Measurements from ENCODE around the gene AKAP13.
"Not testable (repeated sequence)": the region's sequence is repeated elsewhere in the genome, so short reads cannot be mapped to it uniquely, and the experiment has no call there.

Gene AKAP13

DNA sequence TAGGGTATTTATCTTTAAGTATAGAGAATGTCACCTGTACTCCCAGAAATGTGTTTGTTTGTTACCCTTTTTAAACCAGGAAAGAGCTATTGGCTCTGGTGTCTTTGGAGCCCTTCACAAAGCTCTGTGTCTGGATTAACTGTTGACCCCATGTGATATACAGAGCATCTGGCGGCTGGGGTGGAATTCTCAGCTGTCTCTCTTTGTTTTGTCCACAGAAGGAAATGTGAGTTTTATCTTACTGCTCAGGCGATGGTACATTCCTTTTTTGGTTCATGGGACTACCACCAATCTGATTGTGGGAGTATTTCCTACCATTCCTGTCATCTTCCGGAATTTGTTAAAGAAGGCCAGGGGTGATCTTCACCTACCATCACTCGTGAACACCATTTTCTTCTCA, 120.3 kb downstream of the AKAP13 start:
- no peak for DNase-seq (ENCODE audit: low spot score)

DNA sequence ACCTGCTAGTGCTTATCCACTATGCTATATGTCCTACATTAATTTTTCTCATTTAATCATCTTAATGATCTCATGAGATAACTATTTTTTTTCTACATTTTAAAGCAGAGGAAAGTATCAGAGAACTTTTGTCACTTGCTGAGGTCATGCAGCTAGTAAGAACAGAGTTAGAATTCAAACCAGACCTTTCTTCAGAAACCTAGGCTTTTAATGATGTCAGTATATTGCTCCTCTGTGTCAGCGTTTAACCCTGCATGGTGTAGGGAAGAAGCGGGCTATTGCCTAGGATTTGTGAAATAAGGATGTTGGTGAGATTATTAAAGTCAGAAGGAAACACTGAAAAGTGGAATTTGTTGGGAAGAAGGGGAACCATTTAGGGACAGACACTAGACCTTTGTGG, 121.2 kb downstream of the AKAP13 start:
- no peak for DNase-seq (ENCODE audit: low spot score)

DNA sequence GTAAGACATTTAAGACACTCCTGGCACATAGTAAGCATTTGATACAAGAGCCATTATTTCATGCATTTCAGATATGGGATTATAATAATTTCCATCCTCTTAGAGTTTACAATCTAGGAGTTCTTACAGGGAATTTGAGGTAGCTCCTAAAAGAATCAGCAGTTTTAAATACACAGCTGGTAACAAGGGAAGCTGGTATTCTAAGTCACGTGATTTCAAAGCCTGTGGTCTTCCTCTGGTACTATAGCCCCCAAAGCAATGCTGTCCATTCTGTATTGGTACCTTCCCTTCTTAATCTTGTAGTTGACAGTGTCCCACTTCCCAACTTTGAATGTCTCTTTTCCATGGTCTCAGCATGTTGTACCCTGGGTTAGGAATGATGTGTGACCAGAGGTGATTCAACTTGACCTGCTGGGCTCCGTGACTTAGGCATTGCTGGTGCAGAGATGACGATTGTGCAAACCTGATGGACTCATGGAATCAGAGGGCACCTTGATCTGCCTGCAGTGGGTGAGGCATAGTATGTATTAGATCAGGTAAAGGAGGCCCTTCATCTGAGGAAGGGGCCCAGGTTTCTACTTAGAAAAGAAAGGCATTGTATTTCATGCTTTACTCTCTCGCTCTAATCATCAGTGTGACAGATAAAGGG, 122.9 kb downstream of the AKAP13 start:
- no peak for DNase-seq (ENCODE audit: low spot score)

DNA sequence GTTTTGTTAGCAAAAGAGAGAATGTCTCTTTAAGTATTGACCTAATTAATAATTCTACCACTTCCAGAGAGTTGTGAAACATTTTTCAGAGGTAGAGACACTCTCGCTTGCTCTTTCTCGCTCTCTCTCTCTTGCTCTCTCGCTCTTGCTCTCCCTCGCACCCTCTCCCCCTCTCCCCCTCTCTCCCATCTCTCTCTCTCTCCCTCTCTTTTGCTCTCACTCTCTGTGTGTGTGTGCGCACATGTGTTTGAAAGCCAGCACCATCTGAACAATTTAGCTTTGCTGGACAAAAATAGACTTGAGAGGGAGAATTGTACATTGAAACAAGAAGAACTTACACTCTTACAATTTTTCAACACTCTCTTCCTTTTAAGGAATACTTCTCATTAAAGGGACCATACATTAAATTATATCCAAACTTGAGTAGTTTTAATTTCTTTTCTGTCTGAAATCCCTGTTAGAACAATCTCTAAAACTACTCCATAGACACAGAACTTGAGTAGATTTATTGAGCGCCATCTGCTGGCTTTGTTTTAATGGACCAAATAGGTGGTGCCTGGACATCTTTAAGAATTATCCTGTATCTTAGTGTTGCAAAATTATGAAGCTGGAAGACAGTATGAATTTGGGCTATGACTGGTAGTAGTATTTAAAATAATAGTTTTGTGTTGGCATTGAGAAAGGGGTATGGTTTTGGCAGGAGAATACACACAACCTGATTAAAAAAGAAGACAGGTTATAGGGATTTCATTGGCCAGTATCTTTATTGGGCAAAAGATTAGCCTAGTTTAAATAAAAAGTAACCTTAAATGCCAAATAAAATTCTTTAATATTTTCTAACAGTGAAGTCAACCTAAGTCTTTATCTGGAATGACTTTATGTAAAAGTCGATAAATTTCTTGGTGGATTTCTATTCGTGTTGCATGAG, 124.6 kb downstream of the AKAP13 start:
- peak; percentile 42 for DNase-seq (ENCODE audit: low spot score)

DNA sequence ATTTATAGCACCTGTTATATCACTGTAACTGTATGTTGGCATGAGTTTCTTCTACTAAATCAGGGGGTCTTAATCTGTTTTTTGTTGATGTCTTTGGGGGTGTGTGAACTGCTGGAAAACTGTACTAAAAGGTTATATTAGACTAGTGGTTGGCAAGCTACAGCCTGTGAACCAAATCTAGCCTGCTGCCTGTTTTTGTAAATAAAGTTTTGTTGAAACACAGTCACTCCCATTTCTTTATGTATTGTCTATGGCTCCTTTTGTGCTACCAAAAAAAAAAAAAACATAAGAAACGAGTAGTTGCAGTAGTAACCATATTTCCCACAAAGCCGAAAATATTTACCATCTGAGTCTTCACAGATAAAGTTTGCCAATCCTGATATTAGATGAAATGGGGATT, 126.7 kb downstream of the AKAP13 start:
- DNase-seq (ENCODE audit: low spot score): no peak

DNA sequence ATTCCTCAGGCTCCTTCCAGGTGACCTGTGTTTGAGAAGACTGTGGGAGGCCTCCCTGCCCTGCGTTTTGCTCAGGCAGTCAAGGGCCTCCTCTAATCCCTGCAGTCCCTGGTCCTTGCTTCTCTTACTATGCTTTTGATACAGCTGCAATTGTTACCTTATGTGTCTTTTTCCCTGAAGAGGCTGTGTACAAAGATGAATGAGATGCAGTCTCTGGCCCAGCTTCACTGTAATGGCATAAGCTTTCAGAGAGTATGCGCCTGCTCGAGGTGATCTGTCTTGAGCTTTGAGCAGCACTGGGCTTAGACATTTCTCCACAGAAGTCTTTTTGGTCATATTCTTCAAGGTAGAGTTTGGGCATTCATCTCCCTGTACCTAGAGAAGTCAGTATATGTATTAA, 129.6 kb downstream of the AKAP13 start:
- DNase-seq (ENCODE audit: low spot score): no peak

DNA sequence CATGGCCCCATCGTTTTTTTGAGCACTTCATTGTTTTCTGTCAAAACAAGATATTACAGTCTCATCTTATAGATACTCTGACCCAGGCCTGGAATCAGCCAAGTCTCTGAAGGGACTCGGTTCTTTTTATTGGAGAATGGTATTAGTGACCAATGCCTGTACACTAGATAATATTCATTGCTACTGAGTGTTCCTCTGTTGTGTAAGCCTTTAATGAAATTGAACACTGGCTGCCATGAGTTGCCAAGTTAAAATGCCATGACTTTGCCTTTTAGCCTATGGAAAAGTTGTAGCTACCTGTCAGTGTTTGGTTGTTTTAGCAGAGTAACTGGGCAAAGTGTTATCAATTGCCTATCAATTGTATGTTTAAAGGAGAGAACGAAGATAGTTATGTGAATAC, 134.0 kb downstream of the AKAP13 start:
- DNase-seq (ENCODE audit: low spot score): no peak

DNA sequence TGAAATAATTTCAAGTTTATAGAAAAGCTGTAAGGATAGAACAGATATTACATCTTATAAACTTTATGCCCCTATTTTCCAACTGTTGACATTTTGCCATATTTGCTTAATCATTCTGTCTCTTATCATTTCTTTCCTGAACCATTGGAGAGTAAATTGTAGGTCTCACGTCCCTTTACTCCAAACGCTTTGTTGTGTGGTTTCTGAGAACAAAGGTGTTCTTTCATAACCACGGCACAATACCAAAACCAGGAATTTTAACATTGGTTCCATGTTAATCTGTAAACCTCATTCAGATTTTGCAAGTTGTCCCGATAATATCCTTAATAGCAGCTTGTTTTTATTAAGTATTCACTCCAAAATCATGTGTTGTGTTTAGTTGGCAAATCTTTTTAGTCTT, 134.8 kb downstream of the AKAP13 start:
- peak; percentile 66 for DNase-seq (ENCODE audit: low spot score)

DNA sequence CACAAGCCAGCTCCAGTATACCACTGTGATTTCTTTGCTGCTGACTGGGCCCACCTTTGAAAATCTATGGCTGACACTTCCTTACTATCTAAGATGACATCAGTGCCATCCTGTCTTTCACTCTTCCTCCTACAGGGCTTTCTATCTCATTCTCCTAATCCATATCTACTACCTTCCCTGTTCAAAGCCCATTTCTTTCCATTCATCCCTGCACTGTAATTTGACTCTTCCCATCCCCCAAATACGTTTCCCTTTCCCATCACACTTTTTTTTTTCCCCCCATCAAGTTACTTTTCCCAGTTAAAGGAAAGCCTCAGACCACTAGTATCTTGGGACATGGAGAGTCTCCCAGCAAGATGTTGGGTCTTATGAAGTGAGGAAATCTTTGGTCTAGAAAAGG, 136.7 kb downstream of the AKAP13 start:
- no peak for DNase-seq (ENCODE audit: low spot score)

DNA sequence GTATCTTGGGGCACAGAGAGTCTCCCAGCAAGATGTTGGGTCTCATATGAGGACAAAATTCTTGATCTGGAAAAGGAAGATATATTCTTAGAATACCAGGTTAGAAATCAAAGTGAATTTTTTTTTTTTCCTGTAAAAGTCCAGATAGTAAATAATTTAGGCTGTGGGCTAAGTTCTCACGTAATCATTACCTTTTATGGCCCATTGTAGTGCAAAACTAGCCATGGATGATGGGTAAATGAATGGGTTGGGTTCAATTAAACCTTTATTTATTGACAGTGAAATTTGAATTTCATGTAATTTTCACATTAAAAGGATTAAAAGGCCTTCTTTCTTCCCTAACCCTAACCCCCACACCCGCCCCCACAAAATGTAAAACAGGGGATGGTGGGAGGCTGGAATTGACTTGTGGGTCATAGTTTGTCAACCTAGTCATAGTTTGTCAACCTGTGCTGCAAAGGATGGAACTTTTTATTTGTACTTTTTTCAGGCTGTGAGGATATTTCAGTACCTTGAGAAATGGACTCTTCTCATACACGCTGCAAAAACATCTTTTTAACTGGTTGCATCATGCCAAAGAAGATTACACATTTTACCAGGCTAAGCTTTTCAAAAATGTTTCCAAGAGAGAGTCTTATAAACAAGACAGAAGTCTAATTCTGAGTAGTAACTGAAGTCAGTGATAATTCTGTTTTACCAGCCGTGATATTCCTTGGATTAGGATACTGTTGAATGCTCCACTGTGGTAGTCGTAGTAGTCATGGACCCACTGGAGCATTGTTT, 138.8 kb downstream of the AKAP13 start:
- DNase-seq (ENCODE audit: low spot score): no peak

DNA sequence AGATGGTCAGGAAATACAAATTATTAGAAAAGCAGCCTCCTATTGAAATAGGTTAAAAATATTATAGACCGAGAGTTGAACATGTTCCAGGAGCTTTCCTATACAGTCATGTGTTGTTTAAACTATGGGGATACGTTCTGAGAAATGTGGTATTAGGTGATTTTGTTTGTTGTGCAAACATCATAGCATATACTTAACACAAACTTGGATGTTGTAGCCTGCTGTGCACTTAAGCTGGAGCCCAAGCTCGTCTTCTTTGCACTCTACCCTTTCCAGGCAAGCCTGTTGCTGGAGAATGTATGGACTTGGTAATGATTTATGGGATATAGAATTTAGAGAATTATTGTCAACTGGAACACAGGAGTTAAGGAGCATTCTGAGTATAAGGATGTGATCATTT, 140.2 kb downstream of the AKAP13 start:
- DNase-seq (ENCODE audit: low spot score): no peak

DNA sequence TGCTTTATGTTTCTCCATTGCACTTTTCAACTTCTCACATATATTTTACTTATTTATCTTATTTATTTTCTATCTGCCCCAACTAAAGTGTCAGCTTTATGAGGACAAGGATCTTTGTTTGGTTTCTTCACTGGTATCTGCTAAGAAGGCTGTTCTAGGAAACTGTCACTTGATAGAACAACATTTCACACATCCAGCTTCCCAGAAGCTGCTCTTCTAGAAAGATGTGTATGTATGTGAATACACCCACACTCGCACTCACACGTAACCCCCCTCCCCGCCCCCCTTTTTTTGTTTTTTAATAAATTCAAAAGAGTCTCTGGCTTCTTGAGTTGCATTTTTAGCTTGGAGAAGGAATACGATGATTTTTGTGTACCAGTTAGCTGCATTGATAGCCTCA, 143.1 kb downstream of the AKAP13 start:
- DNase-seq (ENCODE audit: low spot score): no peak

DNA sequence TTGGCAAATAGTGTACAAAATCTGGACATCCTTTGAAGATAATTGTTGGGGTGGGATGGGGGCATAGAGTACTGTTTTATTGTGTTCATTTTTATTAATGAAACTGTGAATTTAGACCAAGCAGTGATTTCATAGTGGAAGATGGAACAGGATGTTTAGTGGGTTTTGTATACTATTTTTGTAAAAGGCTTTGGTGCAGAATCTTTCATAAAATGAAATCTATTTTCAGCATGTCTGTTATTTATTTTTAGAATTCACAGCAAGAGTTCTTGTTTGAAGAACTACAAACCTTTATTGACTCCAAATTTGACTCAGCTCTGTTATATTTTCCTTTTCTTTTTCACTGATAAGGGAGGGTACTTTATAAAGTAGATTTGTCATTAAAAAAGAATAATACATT, 145.4 kb downstream of the AKAP13 start:
- DNase-seq (ENCODE audit: low spot score): no peak

DNA sequence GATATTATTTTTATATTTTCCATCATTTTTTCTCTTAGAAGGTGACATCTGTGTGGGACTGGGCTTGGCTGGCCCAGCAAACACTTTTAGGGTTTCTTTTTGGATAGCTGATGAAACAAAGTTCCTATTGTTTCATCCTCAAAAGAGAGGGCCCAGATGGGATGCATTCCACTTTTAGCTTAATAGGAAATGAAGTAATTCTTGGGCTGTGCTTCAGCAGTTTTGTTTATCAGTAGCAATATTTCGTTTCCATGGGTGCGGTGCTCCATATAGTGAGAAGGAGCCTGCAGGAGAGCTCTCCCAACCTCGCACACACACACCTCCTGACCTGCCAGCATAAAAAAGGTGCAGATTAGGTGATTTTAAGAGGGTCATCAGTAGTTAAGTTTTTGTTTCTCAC, 147.5 kb downstream of the AKAP13 start:
- DNase-seq (ENCODE audit: low spot score): peak; percentile 64

DNA sequence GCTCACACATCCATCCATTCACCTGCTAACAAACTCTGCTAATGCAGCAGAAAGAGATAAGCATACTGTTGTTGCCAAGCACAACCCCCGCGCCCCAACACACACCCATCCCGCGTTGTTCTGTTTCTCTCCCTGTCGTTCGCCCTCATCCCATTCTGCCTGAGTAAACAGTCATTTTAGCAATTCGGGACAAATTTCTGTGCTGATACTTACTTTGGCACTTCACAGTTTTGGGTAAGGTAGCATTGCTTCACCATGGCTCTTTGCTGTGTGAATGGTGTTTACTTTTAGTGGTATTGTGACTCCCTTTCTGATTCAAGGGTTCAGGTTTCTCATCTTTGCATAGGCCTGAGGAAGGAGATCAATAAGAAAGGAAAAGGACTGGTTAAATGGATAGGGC, 149.7 kb downstream of the AKAP13 start:
- no peak for DNase-seq (ENCODE audit: low spot score)

DNA sequence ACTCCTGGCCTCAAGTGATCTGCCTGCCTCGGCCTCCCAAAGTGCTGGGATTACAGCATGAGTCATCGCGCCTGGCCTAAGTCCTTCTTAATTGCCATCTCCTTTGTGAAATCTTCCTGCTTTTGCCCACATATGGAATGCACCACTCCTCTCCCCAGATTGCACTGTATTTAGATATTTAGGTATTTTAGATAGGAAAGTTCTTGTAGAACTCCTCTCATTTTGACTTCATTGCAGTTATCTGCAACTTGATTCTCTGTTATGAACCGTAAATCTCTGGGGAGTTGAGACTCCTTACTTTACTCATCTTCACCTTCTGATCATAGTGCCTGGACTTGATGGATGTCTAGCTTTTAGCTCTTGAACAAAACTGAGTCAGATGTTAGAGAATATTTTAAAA, 150.7 kb downstream of the AKAP13 start:
- DNase-seq (ENCODE audit: low spot score): no peak

DNA sequence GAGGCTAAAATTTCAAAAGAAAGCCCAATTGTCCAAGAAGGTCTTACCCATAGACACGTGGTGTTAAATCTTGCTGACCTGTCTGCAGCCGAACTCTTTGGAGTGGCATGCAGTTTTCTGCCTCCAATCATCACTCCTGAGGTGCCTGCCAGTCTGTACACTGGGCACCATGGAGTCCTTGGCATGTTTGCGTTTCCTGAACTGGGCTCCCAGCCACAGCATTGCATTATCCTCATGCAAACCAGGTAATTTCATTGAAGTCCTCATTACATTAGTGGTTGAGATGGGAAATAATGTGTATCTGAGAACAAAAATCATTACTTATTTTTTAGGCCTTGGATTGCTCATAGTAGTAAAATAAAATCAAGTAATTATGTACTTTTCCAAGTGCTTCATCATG, 152.3 kb downstream of the AKAP13 start:
- DNase-seq (ENCODE audit: low spot score): no peak

DNA sequence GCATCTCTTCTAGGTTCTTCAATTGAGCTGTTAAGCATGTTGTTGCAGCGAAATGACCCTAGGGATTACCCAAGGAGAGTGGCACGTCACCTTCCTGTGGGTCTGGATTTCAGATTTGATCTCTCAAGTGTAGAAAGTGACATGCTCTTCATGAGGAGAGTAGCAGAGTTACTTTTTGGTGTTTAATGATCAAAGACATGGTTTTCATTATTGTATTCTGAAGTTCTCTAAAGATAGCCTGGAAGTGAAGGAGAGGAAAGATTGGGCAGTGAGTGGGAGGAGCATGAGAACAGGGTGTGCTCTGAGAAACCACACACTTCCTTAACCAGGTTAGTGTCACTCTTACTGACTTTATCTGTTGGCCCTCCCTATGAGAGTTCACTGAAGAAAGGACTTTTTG, 153.6 kb downstream of the AKAP13 start:
- peak; percentile 45 for DNase-seq (ENCODE audit: low spot score)

DNA sequence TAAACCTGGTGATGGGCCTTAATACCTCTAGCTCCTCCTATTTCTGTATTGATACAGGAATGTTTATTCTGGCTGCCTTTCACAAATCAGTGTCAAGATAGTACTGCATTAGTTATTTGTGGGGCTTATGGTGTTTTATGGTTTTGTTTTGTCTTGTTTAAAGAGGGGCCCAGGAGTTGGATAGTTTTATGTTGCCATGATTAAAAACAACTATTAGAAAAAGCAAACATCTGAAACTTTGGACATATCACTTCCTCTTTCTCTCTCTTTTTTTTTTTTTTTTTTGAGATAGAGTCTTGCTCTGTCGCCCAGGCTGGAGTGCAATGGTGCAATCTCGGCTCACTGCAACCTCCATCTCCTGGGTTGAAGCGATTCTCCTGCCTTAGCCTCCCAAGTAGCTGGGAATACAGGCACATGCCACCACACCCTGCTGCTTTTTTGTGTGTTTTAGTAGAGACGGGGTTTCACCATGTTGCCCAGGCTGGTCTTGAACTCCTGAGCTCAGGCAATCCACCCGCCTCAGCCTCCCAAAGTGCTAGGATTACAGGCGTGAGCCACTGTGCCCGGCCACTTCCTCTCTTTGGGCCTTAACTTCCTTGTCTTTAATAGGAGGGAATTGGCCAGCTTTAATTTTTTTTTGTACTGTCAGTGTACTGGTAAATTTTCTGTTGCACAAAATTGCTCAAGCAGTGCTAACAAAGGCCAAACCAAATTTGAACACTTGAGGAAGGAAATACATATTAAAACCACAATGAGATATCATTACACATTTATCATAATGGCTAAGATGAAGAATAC, 155.3 kb downstream of the AKAP13 start:
- not testable (repeated sequence) for DNase-seq (ENCODE audit: low spot score)

DNA sequence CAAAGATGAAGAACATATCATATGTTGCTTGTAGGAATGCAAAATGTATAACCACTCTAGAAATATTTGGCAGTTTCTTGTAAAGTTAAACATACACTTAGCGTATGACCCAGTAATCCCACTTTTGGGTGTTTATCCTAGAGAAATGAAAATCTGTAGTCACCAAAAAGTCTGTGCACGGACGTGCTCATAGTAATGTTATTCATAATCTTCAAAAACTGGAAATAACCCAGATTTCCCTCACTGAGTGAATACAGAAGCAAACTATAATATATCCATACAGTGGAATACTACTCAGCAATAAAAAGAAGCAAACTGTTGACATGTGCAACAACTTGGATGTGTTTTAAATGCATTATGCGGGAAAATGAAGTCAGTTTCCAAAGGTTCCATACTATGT, 155.9 kb downstream of the AKAP13 start:
- DNase-seq (ENCODE audit: low spot score): no peak

DNA sequence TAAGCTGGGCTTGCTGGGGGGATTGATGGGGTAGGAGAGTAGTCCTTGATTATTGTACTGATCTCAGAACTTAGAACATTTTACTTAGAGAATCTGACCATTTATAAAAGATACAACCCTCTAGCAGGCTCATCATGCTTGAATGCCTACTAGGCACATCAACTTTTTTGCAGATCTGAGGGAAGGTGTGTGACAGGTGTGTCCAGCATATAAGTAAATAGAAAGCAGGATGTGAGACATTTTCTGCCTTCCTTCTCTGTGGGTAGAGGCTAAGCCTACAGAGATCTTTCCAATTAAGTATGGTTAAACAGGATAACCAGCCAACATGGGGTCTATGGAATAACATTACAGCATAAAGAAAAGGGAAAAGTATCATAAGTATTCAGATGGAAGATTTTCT, 159.1 kb downstream of the AKAP13 start:
- no peak for DNase-seq (ENCODE audit: low spot score)
